Loucy (cell line): Measurements from ENCODE around the gene MAML2.

Experiments
- H2AFZ ChIP-seq: fragments of 200-600 bp; sonication (generic); 2 replicates; pipeline ENCODE4 v1.6.0; 2016; ENCODE audit warnings: antibody characterized with exemption, mild to moderate bottlenecking, low read length, moderate library complexity
- H3F3A ChIP-seq: fragments of 200-600 bp; 2 replicates; pipeline ENCODE4 v1.6.0; 2016; ENCODE audit warnings: antibody characterized with exemption, low read depth, mild to moderate bottlenecking
- H3K27me3 ChIP-seq: fragments of 200-600 bp; sonication (generic); 2 replicates; pipeline ENCODE4 v1.6.1; 2014; ENCODE audit warnings: low read length, mild to moderate bottlenecking; ENCODE audit not compliant: insufficient read depth, poor library complexity, severe bottlenecking
- H3K36me3 ChIP-seq: fragments of 200-600 bp; sonication (generic); 2 replicates; pipeline ENCODE4 v1.6.1; 2016; ENCODE audit warnings: low read length; ENCODE audit not compliant: insufficient read depth
- H3K4me1 ChIP-seq: fragments of 200-600 bp; sonication (generic); 2 replicates; pipeline ENCODE4 v1.5.1; 2014; ENCODE audit warnings: low read length, mild to moderate bottlenecking; ENCODE audit not compliant: insufficient read depth, poor library complexity, severe bottlenecking
- H3K4me2 ChIP-seq: fragments of 200-600 bp; sonication (generic); 2 replicates; pipeline ENCODE4 v1.6.0; 2014; ENCODE audit warnings: antibody characterized with exemption, low read length, low read depth, mild to moderate bottlenecking; ENCODE audit not compliant: poor library complexity, severe bottlenecking
- H3K4me3 ChIP-seq: fragments of 200-600 bp; sonication (generic); 2 replicates; pipeline ENCODE4 v1.5.1; 2014; ENCODE audit warnings: low read length, mild to moderate bottlenecking, mixed read lengths; ENCODE audit not compliant: poor library complexity, severe bottlenecking
- H3K79me2 ChIP-seq: fragments of 200-600 bp; sonication (generic); 2 replicates; pipeline ENCODE4 v1.6.1; 2014; ENCODE audit warnings: low read length; ENCODE audit not compliant: insufficient read depth
- H3K9ac ChIP-seq: fragments of 200-600 bp; sonication (generic); 2 replicates; pipeline ENCODE4 v1.6.0; 2014; ENCODE audit warnings: mild to moderate bottlenecking, low read depth, low read length, moderate library complexity; ENCODE audit not compliant: poor library complexity, severe bottlenecking
- H3K9me2 ChIP-seq: fragments of 200-600 bp; sonication (generic); replicated peaks from 2 replicates; pipeline ENCODE4 v1.6.1; 2016; ENCODE audit warnings: low read depth, low read length, mixed read lengths
- H3K9me3 ChIP-seq: fragments of 200-600 bp; sonication (generic); 2 replicates; pipeline ENCODE4 v1.6.1; 2014; ENCODE audit warnings: mild to moderate bottlenecking, antibody characterized with exemption, low read length, low read depth; ENCODE audit not compliant: insufficient read depth
- H4K20me1 ChIP-seq: fragments of 200-600 bp; sonication (generic); 2 replicates; pipeline ENCODE4 v1.6.0; 2014; ENCODE audit warnings: antibody characterized with exemption, low read length, mild to moderate bottlenecking; ENCODE audit not compliant: insufficient read depth, poor library complexity, severe bottlenecking
- EZH2phosphoT487 ChIP-seq: fragments of 200-600 bp; IDR thresholded peaks from 2 replicates; pipeline ENCODE4 v1.6.1; 2018; ENCODE audit warnings: antibody characterized with exemption, mild to moderate bottlenecking, moderate library complexity, borderline replicate concordance
- TF ChIP-seq, protein P1 (sequence below): fragments of 200-600 bp; sonication (generic); conservative IDR thresholded peaks from 2 replicates; pipeline ENCODE4 v1.5.1; 2014; ENCODE audit warnings: mild to moderate bottlenecking, antibody characterized with exemption, low read length

MAML2 gene

DNA sequence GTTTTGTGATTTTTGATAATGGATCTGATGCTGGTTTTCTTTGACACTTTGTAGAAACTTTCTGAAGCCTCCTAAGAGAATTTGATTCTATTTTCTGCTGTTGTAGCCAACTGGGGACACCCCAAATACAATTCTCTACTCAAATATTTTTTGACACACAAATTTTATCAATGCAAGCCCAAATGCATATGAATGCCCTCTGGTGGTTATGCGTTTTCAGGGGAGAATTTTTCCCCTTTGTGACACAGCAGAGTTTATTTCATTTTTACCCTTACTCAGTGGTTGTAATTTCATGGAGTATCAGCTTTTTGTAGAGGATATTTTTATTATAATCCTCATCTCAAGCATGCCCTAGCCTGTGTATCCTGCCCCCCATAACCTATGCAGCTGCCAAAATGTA, 374.4 kb downstream of the MAML2 start:
- H3K9ac ChIP-seq, result no peak overlapping the region
- no peaks in the 10 kb centered on the region for H3K79me2 ChIP-seq
- H3K27me3 ChIP-seq, result no peaks in the 10 kb centered on the region
- no peaks in the 10 kb centered on the region for H4K20me1 ChIP-seq
- H3K36me3 ChIP-seq, result no peaks in the 10 kb centered on the region
- H3K4me1 ChIP-seq, result no peaks in the 10 kb centered on the region
- H3K9me2 ChIP-seq, result no peaks in the 10 kb centered on the region
- H2AFZ ChIP-seq, result no peak overlapping the region
- no peak overlapping the region for H3K4me2 ChIP-seq
- H3F3A ChIP-seq, result no peaks in the 10 kb centered on the region
- no peak overlapping the region for H3K4me3 ChIP-seq
- H3K9me3 ChIP-seq, result no peaks in the 10 kb centered on the region
- TF ChIP-seq, protein P1, sequence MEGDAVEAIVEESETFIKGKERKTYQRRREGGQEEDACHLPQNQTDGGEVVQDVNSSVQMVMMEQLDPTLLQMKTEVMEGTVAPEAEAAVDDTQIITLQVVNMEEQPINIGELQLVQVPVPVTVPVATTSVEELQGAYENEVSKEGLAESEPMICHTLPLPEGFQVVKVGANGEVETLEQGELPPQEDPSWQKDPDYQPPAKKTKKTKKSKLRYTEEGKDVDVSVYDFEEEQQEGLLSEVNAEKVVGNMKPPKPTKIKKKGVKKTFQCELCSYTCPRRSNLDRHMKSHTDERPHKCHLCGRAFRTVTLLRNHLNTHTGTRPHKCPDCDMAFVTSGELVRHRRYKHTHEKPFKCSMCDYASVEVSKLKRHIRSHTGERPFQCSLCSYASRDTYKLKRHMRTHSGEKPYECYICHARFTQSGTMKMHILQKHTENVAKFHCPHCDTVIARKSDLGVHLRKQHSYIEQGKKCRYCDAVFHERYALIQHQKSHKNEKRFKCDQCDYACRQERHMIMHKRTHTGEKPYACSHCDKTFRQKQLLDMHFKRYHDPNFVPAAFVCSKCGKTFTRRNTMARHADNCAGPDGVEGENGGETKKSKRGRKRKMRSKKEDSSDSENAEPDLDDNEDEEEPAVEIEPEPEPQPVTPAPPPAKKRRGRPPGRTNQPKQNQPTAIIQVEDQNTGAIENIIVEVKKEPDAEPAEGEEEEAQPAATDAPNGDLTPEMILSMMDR, result peak; percentile 59
- TF ChIP-seq EZH2phosphoT487, result no peak

DNA sequence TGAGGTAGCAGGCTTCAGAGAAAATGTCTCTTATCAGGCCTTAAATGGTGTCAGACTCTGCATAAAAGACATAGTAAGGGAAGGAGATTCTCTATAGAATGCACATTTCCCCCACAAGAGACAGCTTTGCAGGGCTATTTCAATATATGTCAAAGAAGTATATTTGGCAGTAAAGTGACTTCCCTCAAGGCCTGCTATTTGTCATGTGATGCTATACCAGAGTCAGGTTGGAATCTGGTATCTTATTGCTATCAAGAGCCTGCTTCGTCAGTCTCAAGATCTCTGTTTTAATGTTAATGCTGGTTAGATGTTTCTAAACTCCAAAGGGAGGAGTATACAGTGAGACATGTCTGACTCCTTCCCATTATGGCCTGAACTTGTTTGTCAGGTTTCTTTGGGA, 378.7 kb downstream of the MAML2 start:
- Histone ChIP-seq H4K20me1 (no peaks in the 10 kb centered on the region), H3F3A (no peaks in the 10 kb centered on the region), H3K9ac (no peak overlapping the region), H3K36me3 (no peaks in the 10 kb centered on the region), H3K27me3 (no peaks in the 10 kb centered on the region), H3K9me2 (no peaks in the 10 kb centered on the region), H2AFZ (no peak overlapping the region), H3K9me3 (no peaks in the 10 kb centered on the region), H3K4me2 (no peak overlapping the region), H3K79me2 (no peaks in the 10 kb centered on the region), H3K4me1 (no peaks in the 10 kb centered on the region), H3K4me3 (no peak overlapping the region)
- TF ChIP-seq EZH2phosphoT487, result no peak
- TF ChIP-seq, protein P1, result no peak

DNA sequence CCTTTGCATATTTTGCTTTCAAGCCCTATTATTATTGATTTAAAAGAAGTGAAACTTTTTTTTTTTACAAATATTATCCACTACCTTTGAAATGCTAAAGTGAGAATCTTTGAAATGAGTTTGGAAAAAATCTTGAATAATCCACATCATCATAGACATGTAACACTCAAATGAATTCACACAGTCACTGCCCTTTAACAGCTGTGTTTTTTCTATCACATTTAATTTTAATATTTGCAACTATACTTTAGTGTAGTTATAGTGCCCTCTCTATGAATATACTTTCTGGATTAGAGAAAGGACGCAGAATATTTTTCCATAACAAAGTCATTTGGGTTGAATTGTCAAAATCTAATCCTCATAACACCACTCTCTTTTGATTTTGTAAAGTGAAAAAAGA, 381.2 kb downstream of the MAML2 start:
- Histone ChIP-seq H3K36me3 (no peaks in the 10 kb centered on the region), H3K4me1 (no peaks in the 10 kb centered on the region), H3K9ac (no peak overlapping the region), H3F3A (no peaks in the 10 kb centered on the region), H2AFZ (no peak overlapping the region), H3K27me3 (no peaks in the 10 kb centered on the region), H3K4me3 (no peak overlapping the region), H4K20me1 (no peaks in the 10 kb centered on the region), H3K4me2 (no peak overlapping the region), H3K9me3 (no peaks in the 10 kb centered on the region), H3K79me2 (no peaks in the 10 kb centered on the region), H3K9me2 (no peaks in the 10 kb centered on the region)
- TF ChIP-seq, protein P1, result no peak
- TF ChIP-seq EZH2phosphoT487, result no peak
